Measurements from ENCODE around the gene UQCRC2.

GRCh38 chr16:21943571-21943970, 9.6 kb upstream of the UQCRC2 start:
- TF ChIP-seq, protein P1, sequence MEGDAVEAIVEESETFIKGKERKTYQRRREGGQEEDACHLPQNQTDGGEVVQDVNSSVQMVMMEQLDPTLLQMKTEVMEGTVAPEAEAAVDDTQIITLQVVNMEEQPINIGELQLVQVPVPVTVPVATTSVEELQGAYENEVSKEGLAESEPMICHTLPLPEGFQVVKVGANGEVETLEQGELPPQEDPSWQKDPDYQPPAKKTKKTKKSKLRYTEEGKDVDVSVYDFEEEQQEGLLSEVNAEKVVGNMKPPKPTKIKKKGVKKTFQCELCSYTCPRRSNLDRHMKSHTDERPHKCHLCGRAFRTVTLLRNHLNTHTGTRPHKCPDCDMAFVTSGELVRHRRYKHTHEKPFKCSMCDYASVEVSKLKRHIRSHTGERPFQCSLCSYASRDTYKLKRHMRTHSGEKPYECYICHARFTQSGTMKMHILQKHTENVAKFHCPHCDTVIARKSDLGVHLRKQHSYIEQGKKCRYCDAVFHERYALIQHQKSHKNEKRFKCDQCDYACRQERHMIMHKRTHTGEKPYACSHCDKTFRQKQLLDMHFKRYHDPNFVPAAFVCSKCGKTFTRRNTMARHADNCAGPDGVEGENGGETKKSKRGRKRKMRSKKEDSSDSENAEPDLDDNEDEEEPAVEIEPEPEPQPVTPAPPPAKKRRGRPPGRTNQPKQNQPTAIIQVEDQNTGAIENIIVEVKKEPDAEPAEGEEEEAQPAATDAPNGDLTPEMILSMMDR (IDR thresholded peaks at IDR 0.05), result no peak
- no peak for TF ChIP-seq EP300 (IDR thresholded peaks at IDR 0.05; ENCODE audit: borderline replicate concordance in 1 of 2, low read depth in 1 of 2, low read length in 1 of 2)
- no peak for TF ChIP-seq RXRA (IDR thresholded peaks at IDR 0.05; ENCODE audit: borderline replicate concordance, low read depth)
